HEK293 (cell line): ENCODE measurements around the gene ETV3.

Source experiments
- MYNN ChIP-seq: fragments of 450-650 bp; formaldehyde crosslinking; IDR thresholded peaks from 2 replicates; pipeline ENCODE4 v1.5.1; 2016; ENCODE audit warnings: missing biosample characterization, missing genetic modification characterization, borderline replicate concordance
- SETDB1 ChIP-seq: IDR thresholded peaks from one replicate; pipeline ENCODE4 v1.6.1; 2017; ENCODE audit warnings: mild to moderate bottlenecking, low read length, moderate library complexity, mixed read lengths; ENCODE audit not compliant: insufficient read length
- YY1 ChIP-seq: fragments of 450-650 bp; formaldehyde crosslinking; IDR thresholded peaks from 2 replicates; pipeline ENCODE4 v1.5.1; 2018; ENCODE audit warnings: missing biosample characterization, missing genetic modification characterization
- ZNF426 ChIP-seq: fragments of 450-650 bp; formaldehyde crosslinking; IDR thresholded peaks from 2 replicates; pipeline ENCODE4 v1.5.1; 2017; ENCODE audit warnings: missing biosample characterization, missing genetic modification characterization, mild to moderate bottlenecking, inconsistent platforms, moderate library complexity
- ZNF473 ChIP-seq: fragments of 450-650 bp; formaldehyde crosslinking; IDR thresholded peaks from 2 replicates; pipeline ENCODE4 v1.5.1; 2017; ENCODE audit warnings: missing biosample characterization, missing genetic modification characterization
- ZNF48 ChIP-seq: fragments of 450-650 bp; formaldehyde crosslinking; IDR thresholded peaks from 2 replicates; pipeline ENCODE4 v1.5.1; 2016; ENCODE audit warnings: missing biosample characterization, missing genetic modification characterization
- TF ChIP-seq, protein P1 (sequence below): fragments of 450-650 bp; formaldehyde crosslinking; IDR thresholded peaks from 2 replicates; pipeline ENCODE4 v1.5.1; 2016; ENCODE audit warnings: missing biosample characterization, missing genetic modification characterization
- TF ChIP-seq, protein P2 (sequence below): fragments of 450-650 bp; formaldehyde crosslinking; IDR thresholded peaks from 2 replicates; pipeline ENCODE4 v1.5.1; 2016; ENCODE audit warnings: missing biosample characterization, missing genetic modification characterization
- TF ChIP-seq, protein P3 (sequence below): fragments of 450-650 bp; formaldehyde crosslinking; IDR thresholded peaks from 2 replicates; pipeline ENCODE4 v1.5.1; 2016; ENCODE audit warnings: missing biosample characterization, missing genetic modification characterization

DNA sequence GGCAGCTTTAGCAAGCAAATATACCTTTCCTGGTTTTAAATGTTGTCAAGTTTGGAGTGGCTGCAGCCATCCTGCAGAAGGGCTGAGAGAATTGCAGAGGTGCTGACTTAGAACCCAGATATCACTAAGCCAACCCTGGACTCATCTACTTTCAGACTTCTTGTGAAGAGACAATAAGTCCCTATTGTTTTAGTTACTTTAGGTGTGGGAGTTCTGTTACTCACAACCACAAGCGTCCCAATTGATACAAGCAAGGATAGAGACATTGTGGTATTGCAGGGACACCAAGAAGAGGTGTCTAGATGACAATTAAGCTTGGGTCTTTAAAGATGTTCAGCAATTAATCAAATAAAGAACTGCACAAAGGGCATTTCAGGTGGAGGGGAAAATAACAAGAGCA, 8.8 kb upstream of the ETV3 start:
- TF ChIP-seq YY1 = no peak
- TF ChIP-seq ZNF426 (tag by site-specific recombination) = no peak
- TF ChIP-seq, protein P1, sequence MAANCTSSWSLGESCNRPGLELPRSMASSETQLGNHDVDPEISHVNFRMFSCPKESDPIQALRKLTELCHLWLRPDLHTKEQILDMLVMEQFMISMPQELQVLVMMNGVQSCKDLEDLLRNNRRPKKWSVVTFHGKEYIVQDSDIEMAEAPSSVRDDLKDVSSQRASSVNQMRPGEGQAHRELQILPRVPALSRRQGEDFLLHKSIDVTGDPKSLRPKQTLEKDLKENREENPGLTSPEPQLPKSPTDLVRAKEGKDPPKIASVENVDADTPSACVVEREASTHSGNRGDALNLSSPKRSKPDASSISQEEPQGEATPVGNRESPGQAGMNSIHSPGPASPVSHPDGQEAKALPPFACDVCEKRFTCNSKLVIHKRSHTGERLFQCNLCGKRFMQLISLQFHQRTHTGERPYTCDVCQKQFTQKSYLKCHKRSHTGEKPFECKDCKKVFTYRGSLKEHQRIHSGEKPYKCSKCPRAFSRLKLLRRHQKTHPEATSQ (tag by site-specific recombination) = no peak
- no peak for TF ChIP-seq MYNN (tag by site-specific recombination)
- TF ChIP-seq, protein P2, sequence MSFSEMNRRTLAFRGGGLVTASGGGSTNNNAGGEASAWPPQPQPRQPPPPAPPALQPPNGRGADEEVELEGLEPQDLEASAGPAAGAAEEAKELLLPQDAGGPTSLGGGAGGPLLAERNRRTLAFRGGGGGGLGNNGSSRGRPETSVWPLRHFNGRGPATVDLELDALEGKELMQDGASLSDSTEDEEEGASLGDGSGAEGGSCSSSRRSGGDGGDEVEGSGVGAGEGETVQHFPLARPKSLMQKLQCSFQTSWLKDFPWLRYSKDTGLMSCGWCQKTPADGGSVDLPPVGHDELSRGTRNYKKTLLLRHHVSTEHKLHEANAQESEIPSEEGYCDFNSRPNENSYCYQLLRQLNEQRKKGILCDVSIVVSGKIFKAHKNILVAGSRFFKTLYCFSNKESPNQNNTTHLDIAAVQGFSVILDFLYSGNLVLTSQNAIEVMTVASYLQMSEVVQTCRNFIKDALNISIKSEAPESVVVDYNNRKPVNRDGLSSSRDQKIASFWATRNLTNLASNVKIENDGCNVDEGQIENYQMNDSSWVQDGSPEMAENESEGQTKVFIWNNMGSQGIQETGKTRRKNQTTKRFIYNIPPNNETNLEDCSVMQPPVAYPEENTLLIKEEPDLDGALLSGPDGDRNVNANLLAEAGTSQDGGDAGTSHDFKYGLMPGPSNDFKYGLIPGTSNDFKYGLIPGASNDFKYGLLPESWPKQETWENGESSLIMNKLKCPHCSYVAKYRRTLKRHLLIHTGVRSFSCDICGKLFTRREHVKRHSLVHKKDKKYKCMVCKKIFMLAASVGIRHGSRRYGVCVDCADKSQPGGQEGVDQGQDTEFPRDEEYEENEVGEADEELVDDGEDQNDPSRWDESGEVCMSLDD (tag by site-specific recombination) = no peak
- TF ChIP-seq, protein P3, sequence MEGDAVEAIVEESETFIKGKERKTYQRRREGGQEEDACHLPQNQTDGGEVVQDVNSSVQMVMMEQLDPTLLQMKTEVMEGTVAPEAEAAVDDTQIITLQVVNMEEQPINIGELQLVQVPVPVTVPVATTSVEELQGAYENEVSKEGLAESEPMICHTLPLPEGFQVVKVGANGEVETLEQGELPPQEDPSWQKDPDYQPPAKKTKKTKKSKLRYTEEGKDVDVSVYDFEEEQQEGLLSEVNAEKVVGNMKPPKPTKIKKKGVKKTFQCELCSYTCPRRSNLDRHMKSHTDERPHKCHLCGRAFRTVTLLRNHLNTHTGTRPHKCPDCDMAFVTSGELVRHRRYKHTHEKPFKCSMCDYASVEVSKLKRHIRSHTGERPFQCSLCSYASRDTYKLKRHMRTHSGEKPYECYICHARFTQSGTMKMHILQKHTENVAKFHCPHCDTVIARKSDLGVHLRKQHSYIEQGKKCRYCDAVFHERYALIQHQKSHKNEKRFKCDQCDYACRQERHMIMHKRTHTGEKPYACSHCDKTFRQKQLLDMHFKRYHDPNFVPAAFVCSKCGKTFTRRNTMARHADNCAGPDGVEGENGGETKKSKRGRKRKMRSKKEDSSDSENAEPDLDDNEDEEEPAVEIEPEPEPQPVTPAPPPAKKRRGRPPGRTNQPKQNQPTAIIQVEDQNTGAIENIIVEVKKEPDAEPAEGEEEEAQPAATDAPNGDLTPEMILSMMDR (tag by site-specific recombination) = no peak
- TF ChIP-seq ZNF473 (tag by site-specific recombination) = no peak
- no peak for TF ChIP-seq SETDB1
- no peak for TF ChIP-seq ZNF48 (tag by site-specific recombination)
